ENCODE results near the gene CRABP2.

CRABP2 gene

DNA sequence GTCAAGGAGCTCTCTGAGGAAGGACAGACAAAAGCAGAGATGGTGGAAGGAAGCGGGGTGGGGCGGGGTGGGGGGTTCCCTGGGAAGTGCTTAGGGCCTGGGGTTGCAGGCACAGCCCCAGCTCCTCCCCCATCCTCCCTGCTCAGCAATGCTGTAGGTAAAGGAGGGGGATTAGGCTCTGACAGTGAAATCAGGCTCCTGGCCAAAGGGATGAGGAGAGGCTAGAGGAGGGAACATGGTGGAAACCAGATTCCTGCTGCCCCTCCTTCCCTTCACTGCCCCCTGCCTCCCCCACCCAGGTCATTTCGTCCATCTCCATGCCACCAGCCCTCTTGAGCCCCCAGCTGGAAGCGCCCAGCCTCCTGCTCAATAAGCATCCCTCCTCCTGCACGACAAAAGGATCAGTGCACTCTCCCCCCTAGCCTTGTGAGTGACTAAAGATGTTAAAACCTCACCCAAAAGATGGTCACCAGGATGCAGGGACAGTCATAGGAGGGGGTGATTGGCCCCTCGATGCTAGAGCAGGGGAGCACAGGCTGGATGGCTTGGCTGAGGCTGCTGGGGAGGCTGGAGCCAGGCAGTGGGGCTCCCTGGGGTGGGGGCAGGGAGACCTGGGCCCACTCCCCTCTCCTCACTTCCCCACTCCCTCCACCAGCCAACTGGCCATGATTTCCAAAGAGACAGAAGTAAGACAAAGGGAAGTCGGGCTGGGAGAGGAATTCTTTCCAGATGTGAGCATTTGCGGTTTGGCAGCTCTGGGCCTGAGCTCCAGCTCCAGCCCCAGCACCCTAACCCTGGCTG, 2.2 kb upstream of the CRABP2 start:
- DNase-seq, result no peak

- DNase-seq, result no peak
Observed at GRCh38 chr1:156706657-156707416, 1.5 kb upstream of the CRABP2 start.

- peak; percentile 71 for DNase-seq
Observed at GRCh38 chr1:156705918-156706656, 704 bp upstream of the CRABP2 start.

- no peak for DNase-seq
Observed at GRCh38 chr1:156704930-156705320, 458 bp downstream of the CRABP2 start.

DNA sequence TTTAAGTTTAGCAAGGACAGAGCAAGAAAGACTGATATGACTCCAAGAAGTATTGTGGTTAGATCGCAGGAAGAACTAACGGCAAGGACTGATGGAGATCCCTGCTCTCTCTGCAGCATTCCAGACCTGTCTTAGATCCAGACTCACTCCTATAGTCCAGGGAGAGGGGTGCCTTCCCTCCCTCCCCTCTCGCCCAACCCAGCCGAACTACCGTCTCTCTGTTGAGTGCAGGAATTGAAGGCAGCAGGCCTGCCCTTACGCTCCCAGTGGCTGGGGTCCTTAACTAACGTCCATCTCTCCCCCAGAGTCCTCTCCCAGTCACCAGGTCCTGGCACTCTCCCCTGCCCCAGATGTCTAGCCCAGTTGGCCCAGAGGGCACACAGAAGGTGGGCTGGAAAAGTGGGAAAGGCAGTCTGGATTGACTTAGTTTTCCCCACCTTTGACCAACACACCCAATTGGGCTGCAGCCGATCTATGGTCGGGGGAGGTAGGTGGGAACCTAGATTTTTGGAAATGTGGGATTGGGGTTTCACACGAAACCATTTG, 1.1 kb downstream of the CRABP2 start:
- DNase-seq, result no peak

GRCh38 chr1:156703741-156704140, 1.6 kb downstream of the CRABP2 start:
- no peak for DNase-seq

DNA sequence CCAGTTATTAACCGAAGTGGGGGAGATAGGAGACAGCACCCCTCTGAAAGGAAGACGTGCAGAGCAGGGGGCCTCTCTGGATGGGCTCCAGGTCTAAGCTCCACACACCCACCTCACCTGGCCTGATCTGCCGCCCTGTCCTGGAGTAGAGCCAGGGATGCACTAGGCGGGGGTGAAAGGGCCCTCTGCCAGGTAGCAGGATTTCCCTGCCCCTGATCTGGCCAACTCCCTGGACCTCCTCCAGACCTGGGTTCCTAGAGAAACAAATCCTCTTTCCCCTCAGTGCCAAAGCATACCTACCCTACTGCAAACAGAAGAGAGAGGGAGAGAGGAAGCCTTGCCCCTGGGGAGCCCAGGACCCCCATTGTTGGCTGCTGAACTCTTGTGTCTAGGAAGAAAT, 2.0 kb downstream of the CRABP2 start:
- DNase-seq, result no peak

- no peak for DNase-seq
Observed at GRCh38 chr1:156700736-156701531, 4.4 kb downstream of the CRABP2 start.

DNA sequence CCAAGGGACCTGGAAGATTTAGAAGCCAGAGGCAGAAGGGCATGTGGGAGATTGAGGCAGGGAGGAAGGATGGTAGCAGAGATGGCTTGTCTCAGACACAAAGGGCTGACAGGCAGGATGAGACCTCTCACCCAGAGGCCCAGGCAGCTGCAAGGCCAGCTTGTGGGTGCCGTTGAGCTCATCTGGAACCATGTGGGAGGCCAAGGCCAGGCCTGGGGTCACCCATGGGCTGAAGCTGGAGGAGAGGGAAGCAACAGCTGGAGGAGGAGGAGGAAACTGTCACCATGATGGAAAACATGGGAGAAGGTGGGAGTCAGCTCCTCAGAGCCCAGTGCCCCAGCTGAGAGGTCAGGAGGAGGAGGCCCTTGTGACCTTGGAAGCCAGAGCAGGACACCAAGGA, 6.4 kb downstream of the CRABP2 start:
- no peak for DNase-seq

- peak; percentile 75 for DNase-seq
Observed at GRCh38 chr1:156697481-156697880, 7.9 kb downstream of the CRABP2 start.

DNA sequence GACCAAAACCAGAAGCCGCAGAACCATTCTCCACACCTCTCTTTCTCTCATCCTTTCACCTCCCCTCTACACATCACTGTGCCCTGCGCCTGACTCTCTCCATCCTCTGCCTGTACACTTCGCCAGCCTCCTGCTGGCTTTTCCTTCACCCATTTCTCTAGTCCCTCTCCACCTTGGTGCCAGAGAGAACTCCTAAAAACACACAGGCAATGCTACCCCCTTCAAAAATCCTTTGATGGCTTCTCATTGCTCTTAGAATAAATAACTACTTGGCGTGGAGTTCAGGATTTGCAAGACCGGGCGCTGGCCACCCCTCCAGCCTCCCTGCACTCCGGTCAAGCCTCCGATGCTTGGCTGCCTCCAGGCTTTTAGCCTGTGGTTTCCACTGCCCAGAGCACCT, 8.6 kb downstream of the CRABP2 start:
- no peak for DNase-seq

GRCh38 chr1:156694690-156694962, 10.8 kb downstream of the CRABP2 start:
- DNase-seq, result no peak

DNA sequence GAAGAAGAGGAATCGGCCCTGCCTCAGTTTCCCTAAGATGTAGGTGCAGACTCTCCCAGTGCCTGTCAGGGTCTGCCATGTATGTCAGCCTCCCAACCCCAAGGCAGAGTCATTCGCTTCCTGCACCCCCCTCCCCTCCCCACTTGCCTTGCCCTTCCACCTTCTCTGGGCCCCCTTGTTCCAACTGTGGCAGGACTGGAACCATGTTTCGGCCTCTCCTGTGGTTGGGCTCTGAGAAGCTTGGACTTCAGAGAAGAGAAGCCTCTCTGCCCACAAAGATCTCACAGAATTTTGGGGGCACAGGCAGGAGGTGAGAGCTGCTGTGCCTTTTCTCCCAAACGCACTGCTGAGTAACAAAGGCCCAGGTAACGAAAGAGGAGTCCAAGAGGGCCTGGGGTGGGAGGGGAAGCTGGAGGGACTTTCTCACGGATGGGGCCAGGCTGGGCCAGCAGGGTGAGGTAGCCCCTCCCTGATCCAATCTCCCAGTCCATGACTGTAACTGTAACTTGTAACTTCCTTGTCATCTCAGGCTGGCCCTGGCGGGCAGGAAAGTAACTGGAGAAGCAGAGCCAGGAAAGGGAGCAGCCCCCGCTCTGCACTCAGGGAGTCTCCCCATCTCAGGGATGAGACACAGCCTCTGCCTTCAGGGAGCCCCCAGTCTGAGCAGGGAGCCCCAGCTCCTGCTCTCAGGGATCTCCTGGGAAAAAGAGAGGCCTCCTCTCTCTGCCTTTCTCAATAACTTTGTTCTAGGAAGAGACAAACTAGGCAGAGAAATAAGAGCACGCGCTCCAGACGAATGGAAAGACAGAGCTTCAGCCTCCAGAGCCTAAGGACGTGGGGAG, 11.3 kb downstream of the CRABP2 start:
- peak; percentile 41 for DNase-seq

DNA sequence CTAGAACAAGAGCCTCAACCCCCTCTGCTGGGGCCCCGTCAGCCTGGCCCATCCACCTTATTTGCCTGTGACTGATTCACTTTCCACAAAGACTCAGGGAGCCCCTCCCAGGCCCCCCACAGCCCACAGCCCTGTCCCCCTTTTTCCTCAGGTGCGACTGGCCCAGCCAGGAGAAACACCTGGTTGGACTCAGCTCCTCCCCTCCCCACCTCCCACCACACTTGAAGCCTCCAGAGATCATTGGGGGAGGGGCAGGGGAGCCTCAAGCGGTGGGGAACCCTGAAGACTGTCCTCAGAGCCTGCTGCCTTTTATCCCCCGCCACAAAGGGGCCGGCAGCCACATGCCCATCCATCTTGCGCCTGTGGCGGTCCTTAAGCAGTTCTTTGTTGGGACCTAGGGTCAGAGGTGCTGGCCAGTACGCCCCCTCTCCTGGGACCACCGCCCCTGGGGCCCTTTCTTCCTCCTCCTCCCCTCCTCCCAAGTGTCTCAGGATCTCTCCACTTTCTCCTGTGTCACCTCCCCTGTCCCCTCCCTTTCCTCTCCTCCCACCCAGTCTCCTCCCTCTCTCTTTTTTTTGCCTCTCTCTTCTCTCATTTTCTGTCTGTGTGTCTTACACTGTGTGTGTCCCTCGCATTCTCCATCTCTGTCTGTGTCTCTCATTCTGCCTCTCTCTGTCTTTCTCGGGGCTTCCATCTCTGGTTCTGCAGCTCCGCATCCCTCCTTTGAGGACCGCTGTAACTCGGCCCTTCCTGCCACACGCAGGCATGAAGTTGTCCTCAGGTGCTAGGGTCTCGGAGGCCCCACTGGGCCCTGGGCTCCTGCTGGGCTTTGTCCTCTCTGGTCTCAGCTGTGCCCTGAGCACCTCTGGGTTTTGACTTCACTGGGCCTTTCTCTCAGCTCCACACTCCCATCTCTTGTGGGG, 12.2 kb downstream of the CRABP2 start:
- peak; percentile 90 for DNase-seq

GRCh38 chr1:156692441-156692924, 12.9 kb downstream of the CRABP2 start:
- no peak for DNase-seq

DNA sequence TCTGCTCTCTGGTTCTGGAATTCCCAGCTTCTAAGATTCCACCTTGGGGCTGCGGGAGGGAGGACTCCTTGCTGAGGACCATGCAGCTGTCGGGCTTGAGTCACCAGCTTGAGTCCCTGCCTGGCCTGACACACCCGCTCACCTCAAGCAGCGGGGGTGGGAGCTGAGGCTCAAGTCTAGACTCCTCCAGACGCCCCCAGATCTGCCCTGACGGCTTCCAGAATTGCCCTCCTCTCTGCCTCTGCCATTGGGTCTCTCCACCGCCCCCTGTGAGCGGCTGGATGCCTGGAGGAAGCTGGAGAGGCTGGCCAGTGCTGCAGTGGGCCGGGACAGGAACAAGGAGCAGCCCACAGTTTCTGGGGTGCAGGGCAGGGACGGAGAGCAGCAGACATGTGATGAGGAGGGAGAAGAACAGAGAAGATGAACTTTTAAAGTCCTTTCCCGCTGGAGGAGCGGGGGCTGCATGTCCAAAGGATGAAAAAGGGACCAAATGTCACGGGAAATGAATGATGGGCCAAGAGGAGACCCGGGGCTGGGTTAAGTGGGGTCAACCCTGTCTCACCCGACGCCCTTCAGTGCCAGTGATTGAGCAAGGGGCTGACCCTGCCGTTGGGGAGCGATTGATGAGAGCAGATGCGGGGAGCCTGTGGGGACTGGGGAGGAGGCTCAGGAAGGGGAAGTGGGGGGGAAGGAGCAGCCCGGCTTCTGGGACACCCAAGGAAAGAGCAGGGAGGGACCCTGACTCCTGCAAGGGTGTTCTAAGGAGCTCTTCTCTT, 13.5 kb downstream of the CRABP2 start:
- no peak for DNase-seq

- DNase-seq, result no peak
Observed at GRCh38 chr1:156691191-156691590, 14.2 kb downstream of the CRABP2 start.

GRCh38 chr1:156690675-156691036, 14.7 kb downstream of the CRABP2 start:
- DNase-seq, result no peak

DNA sequence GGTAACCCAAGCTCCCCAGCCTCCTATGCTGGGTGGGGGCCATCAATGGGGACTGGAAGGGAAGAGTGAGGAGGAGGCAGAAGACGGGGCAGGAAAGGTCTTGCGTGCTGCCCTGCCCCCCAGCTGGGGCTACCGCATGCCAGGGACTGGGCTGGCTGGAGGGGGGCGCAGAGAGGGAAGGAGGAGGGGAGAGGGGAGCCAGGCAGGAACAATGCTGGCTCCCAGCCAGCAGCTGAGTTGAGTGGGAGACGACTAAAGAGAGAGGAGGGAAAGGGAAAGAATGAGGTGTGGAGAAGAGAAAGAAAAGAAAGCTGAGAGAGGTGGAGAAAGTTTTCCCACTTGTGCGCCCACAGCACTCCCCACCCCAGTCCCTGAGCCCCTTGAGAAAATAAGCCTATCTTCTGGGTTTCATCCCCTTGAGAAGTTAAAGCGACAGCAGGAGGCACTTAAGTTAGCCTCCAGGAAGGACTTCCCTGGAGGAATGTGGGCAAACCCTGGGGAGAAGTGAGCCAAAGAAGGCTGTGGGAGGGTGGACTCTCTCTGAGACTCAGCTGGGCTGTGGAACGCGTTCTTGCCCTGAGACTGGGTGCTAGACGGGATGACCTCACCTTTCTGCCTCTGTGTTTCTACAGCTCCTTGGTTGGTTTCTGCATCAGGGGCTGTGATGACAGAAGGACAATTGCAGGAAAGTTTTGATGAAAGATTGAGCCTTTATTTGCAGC, 15.3 kb downstream of the CRABP2 start:
- no peak for DNase-seq

All from DMS153 (cell line).